Stimulated activated naive CD8-positive, alpha-beta T cell treated with anti-CD3 and anti-CD28 coated beads, Interleukin-15, amount 100 ng/mL, for 72 hours (primary cell): ENCODE results near the gene TRPM3.

Experiments used
- ATAC-seq: fragments of 150-1000 bp; cut with Tn5 transposase; 2 replicates; pipeline ENCODE4 v1.10.0; 2021; ENCODE audit warnings: mild to moderate bottlenecking, moderate library complexity
- DNase-seq, 2 donors: peaks; one replicate each; pipeline ENCODE4 v3.0.0; 2021 to 2022
- H3K27ac Mint-ChIP-seq, 2 donors: one replicate each; pipeline ENCODE4 v1.8.0; 2022; ENCODE audit warnings: mild to moderate bottlenecking in 2 of 2, mixed read lengths in 2 of 2, moderate library complexity in 2 of 2
- H3K27me3 Mint-ChIP-seq: one replicate; pipeline ENCODE4 v1.8.0; 2022; ENCODE audit warnings: mixed read lengths
- H3K4me1 Mint-ChIP-seq: one replicate; pipeline ENCODE4 v1.8.0; 2022; ENCODE audit warnings: mild to moderate bottlenecking, mixed read lengths
- H3K4me3 Mint-ChIP-seq, 2 donors: one replicate each; pipeline ENCODE4 v1.8.0; 2022; ENCODE audit warnings: mild to moderate bottlenecking in 2 of 2, mixed read lengths in 2 of 2, moderate library complexity in 1 of 2
- H3K9me3 Mint-ChIP-seq, 2 donors: one replicate each; pipeline ENCODE4 v1.8.0; 2022; ENCODE audit warnings: mixed read lengths in 2 of 2

The TRPM3 gene

GRCh38 chr9:70829591-70830265, 291.7 kb downstream of the TRPM3 start:
- DNase-seq, result no peak
- Mint-ChIP-seq H3K4me1 (no peaks in the 10 kb centered on the region), H3K27me3 (no peaks in the 10 kb centered on the region), H3K4me3 (no peak overlapping the region), H3K9me3 (no peaks in the 10 kb centered on the region), H3K27ac (no peak overlapping the region)
- no peak for ATAC-seq

- no peaks in the 10 kb centered on the region for H3K4me1 Mint-ChIP-seq
- H3K4me3 Mint-ChIP-seq, result no peak overlapping the region
- ATAC-seq, result no peak
- peaks cover 9% of the 10 kb centered on the region for H3K27me3 Mint-ChIP-seq
- H3K27ac Mint-ChIP-seq, result no peak overlapping the region
- no peak for DNase-seq
- H3K9me3 Mint-ChIP-seq, result no peaks in the 10 kb centered on the region
Measured at GRCh38 chr9:70826562-70826961, 294.9 kb downstream of the TRPM3 start.

- H3K9me3 Mint-ChIP-seq, result no peaks in the 10 kb centered on the region
- no peaks in the 10 kb centered on the region for H3K4me1 Mint-ChIP-seq
- peaks cover 9% of the 10 kb centered on the region for H3K27me3 Mint-ChIP-seq
- DNase-seq, result no peak
- H3K4me3 Mint-ChIP-seq, result no peak overlapping the region
- ATAC-seq, result no peak
- no peak overlapping the region for H3K27ac Mint-ChIP-seq
Measured at GRCh38 chr9:70823284-70823683, 298.1 kb downstream of the TRPM3 start.

GRCh38 chr9:70817311-70817710, 304.1 kb downstream of the TRPM3 start:
- DNase-seq (no peak), ATAC-seq (no peak)
- Mint-ChIP-seq H3K9me3 (no peaks in the 10 kb centered on the region), H3K4me1 (no peaks in the 10 kb centered on the region), H3K27ac (no peak overlapping the region), H3K27me3 (no peaks in the 10 kb centered on the region), H3K4me3 (no peak overlapping the region)

DNA sequence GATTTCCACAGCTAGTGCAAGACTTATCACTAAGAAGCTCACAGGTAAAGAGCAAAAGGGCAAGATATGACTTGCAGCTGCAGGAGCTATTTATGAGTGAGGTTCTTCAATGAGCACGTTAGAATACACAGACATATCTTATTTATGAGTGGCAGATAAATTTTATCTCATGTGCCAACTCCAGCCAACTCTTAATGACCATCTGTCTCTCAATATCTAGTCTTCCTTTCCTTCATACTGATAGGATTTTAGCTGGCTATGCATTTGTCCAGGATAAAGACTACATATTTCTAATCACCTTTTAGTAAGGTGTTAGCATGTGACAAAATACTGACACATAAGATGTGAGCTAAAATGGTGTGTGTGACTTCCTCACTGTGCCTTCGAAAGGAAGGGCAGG, 304.5 kb downstream of the TRPM3 start:
- Mint-ChIP-seq H3K9me3 (no peaks in the 10 kb centered on the region), H3K27ac (no peak overlapping the region), H3K4me3 (no peak overlapping the region), H3K27me3 (no peaks in the 10 kb centered on the region), H3K4me1 (no peaks in the 10 kb centered on the region)
- no peak for ATAC-seq
- no peak for DNase-seq

DNA sequence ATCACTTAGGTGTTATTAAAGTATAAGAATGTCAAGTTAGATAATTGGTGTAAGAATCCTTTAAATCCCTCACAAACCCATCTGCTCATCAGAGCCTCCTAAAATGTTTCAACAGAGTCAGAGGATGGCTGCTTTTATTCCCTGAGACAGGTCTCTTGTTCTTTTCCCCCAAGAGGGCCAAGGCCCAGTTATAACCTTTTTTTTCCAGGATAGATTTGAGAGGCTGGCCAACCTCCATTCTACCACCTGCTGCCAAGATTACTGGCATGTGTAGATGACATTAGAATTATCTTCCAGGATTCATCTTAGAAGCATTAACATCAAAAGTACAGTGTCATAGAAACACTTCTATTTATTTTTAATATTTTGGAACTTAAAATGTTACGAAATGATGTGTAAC, 305.1 kb downstream of the TRPM3 start:
- ATAC-seq, result no peak
- Mint-ChIP-seq H3K9me3 (no peaks in the 10 kb centered on the region), H3K27ac (no peak overlapping the region), H3K4me1 (no peaks in the 10 kb centered on the region), H3K27me3 (no peaks in the 10 kb centered on the region), H3K4me3 (no peak overlapping the region)
- DNase-seq, result no peak

GRCh38 chr9:70814597-70814996, 306.8 kb downstream of the TRPM3 start:
- no peak overlapping the region for H3K4me3 Mint-ChIP-seq
- H3K9me3 Mint-ChIP-seq, result no peaks in the 10 kb centered on the region
- no peak for ATAC-seq
- no peak for DNase-seq
- no peaks in the 10 kb centered on the region for H3K4me1 Mint-ChIP-seq
- peaks cover 8% of the 10 kb centered on the region for H3K27me3 Mint-ChIP-seq
- no peak overlapping the region for H3K27ac Mint-ChIP-seq

DNA sequence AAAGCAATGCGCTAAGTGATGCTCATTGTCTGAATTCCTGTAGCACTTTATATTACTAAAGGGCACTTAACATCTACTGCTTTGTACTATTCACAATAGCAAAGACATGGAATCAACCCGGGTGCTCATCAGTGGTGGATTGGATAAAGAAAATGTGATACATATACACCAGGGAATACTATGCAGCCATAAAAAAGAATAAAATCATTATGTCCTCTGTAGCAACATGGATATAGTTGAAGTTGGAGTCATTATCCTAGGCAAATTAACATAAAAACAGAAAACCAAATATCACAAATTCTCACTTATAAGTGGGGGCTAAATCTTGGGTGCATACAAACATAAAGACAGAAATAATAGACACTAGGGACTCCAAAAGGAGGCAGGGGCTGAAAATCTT, 308.3 kb downstream of the TRPM3 start:
- H3K27me3 Mint-ChIP-seq, result peaks cover 8% of the 10 kb centered on the region
- DNase-seq (no peak), ATAC-seq (no peak)
- no peaks in the 10 kb centered on the region for H3K9me3 Mint-ChIP-seq
- no peak overlapping the region for H3K4me3 Mint-ChIP-seq
- H3K4me1 Mint-ChIP-seq, result no peaks in the 10 kb centered on the region
- H3K27ac Mint-ChIP-seq, result no peak overlapping the region

- Mint-ChIP-seq H3K4me3 (no peak overlapping the region), H3K27me3 (peaks cover 8% of the 10 kb centered on the region), H3K27ac (no peak overlapping the region), H3K4me1 (no peaks in the 10 kb centered on the region), H3K9me3 (no peaks in the 10 kb centered on the region)
- no peak for ATAC-seq
- DNase-seq, result no peak
Measured at GRCh38 chr9:70811638-70812037, 309.8 kb downstream of the TRPM3 start.

DNA sequence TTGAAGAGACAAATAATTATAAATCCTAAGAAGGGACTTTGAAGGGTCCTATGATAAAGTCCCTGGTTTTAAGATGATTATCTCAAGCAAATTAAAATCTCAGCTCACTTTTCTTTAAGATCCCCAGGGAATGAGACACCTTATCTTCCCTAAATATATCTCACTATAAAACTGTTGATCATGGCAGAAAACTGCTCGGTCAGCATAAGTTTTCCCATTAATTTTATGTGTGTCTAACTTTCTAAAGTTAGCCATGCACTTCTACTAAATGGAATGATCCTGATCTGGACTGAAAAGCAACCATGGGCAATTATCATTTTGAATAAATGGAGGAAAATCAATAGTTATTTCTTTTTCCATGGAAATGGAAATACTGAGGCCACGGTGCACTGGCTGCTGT, 314.5 kb downstream of the TRPM3 start:
- ATAC-seq (no peak), DNase-seq (no peak)
- Mint-ChIP-seq H3K4me1 (no peaks in the 10 kb centered on the region), H3K27me3 (peaks cover 8% of the 10 kb centered on the region), H3K27ac (no peak overlapping the region), H3K9me3 (no peaks in the 10 kb centered on the region), H3K4me3 (no peak overlapping the region)

DNA sequence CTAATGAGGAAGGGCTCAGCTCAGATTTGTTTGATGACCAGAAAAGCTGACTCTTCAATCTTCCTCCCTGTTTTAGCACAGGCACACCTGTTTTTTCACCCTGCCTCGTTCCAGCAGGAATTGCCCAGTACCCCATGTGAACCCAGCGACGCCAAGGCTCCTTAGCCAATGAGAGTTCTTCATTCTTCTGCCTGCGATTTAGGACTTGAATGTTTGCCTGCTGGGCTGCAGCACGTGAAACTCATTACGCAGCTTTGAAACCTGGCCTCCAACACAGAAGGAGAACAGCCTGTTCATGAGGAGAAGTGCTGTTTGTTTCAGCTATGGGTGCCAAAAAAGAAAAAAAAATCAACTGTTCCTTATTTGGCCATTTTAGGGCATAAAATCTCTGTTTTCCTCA, 315.5 kb downstream of the TRPM3 start:
- Mint-ChIP-seq H3K27ac (no peak overlapping the region), H3K4me1 (no peaks in the 10 kb centered on the region), H3K4me3 (no peak overlapping the region), H3K9me3 (no peaks in the 10 kb centered on the region), H3K27me3 (peaks cover 8% of the 10 kb centered on the region)
- no peak for ATAC-seq
- DNase-seq, result no peak

DNA sequence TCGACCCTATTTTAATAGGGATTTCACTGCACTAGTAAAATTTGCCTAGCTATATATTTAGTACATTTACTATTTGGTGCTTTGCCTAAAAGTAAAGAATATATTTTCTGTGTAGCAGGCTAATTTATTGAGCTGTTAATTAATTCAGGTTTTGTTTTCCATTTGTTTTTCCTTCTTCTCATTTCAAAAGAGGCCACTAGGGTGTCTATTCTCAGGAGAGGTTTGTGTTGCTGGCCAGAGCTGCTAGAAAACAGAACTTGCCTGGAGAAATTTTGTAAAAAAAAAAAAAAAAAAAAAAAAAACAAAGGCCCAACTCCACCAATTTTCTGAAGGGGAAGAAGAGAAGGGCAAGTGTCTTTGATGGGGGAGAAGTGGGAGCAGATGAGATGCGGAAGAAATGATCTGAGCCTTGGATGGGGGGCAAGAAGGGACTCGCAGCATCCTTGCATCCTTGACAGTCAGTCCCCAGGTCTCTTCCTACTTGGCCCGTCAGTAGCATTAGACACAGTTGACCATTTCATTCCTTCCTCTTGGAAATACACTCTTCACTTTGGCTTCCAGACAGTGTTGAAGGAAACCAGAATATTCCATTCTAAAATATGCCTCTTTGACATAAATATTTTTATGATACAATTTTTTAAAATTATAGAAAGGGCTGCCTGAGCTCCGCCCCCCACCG, 318.5 kb downstream of the TRPM3 start:
- H3K27me3 Mint-ChIP-seq, result no peaks in the 10 kb centered on the region
- ATAC-seq (no peak), DNase-seq (no peak)
- H3K4me3 Mint-ChIP-seq, result no peak overlapping the region
- H3K4me1 Mint-ChIP-seq, result no peaks in the 10 kb centered on the region
- H3K9me3 Mint-ChIP-seq, result no peaks in the 10 kb centered on the region
- no peak overlapping the region for H3K27ac Mint-ChIP-seq

DNA sequence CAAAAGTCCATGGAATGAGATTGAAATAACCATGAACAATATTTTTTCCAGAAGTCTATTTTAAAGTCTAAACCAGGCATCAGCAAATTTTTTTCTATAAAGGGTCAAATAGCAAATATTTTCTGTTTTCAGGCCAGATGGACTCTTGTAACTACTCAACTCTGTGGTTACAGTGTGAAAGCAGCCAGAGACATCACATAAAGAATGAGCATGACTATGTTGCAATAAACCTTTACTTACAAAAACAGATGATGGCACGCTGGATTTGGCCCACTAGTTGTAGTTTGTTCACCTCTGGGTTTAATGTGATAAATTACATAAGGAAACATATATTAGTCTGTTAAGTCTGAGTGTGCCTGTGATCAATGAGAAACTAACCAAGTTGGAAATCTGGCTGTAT, 319.2 kb downstream of the TRPM3 start:
- Mint-ChIP-seq H3K4me1 (no peaks in the 10 kb centered on the region), H3K9me3 (no peaks in the 10 kb centered on the region), H3K27ac (no peak overlapping the region), H3K4me3 (no peak overlapping the region), H3K27me3 (no peaks in the 10 kb centered on the region)
- ATAC-seq (no peak), DNase-seq (no peak)

- Mint-ChIP-seq H3K4me1 (no peaks in the 10 kb centered on the region), H3K4me3 (no peak overlapping the region), H3K27ac (no peak overlapping the region), H3K9me3 (no peaks in the 10 kb centered on the region), H3K27me3 (no peaks in the 10 kb centered on the region)
- DNase-seq, result no peak
- ATAC-seq, result no peak
Measured at GRCh38 chr9:70801181-70801829, 320.1 kb downstream of the TRPM3 start.

DNA sequence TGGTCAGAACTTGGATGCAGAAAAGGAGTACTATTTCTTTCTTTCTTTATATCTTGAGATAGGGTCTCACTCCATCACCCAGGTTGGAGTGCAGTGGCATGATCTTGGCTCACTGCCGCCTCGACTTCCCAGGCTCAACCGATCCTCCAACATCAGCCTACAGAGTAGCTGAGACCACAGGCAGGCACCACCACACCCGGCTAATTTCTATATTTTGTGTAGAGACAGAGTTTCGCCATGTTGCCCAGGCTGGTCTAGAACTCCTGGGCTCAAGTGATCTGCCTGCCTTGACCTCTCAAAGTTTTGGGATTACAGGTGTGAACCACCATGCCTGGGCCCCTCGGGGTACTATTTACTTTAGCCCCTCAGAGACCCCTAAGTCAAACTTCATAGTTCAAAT, 323.4 kb downstream of the TRPM3 start:
- no peaks in the 10 kb centered on the region for H3K4me1 Mint-ChIP-seq
- H3K27me3 Mint-ChIP-seq, result no peaks in the 10 kb centered on the region
- H3K9me3 Mint-ChIP-seq, result no peaks in the 10 kb centered on the region
- no peak overlapping the region for H3K4me3 Mint-ChIP-seq
- DNase-seq (no peak), ATAC-seq (no peak)
- H3K27ac Mint-ChIP-seq, result no peak overlapping the region

DNA sequence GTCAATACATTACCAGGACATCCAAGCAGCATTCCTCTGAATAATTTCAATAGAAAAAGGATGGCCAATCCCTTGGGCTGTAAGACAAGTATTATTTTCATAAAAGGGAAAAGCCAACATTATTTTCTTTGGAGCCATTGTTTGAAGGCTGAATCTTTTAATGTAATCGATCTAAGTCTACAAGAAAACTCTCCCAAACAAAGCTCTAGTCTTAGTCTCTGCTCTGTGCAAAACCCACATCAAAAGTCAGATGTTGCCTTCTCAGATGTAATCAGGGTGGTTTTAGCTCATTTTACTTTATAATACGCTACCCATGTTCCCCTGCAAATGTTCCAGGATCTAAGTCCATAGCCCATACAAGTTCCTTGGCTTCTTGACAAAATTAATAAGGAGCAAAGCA, 325.6 kb downstream of the TRPM3 start:
- Mint-ChIP-seq H3K27ac (no peak overlapping the region), H3K4me1 (no peaks in the 10 kb centered on the region), H3K4me3 (no peak overlapping the region), H3K9me3 (no peaks in the 10 kb centered on the region), H3K27me3 (no peaks in the 10 kb centered on the region)
- no peak for DNase-seq
- no peak for ATAC-seq
